ENCODE data around the gene HSPA1A.

Gene HSPA1A

GRCh38 chr6:31794294-31794865 lies 21.0 kb upstream of the HSPA1A start:
- no peak for TF ChIP-seq EZH2 (IDR thresholded peaks at IDR 0.05; ENCODE audit: borderline replicate concordance, low read length)
- TF ChIP-seq CTCF (IDR thresholded peaks at IDR 0.05; ENCODE audit: low read length), result no peak
- no peaks in the 10 kb centered on the region for H4K20me1 ChIP-seq (ENCODE audit: insufficient read depth, low read length)
- H3K4me2 ChIP-seq (ENCODE audit: low read length), result peak overlapping the region; percentile 81
- peak overlapping the region; percentile 11 for H3K27ac ChIP-seq (ENCODE audit: low read depth, low read length, poor library complexity, severe bottlenecking)
- no peaks in the 10 kb centered on the region for H3K9me3 ChIP-seq (ENCODE audit: low read length)
- H3K4me1 ChIP-seq (ENCODE audit: insufficient read depth, low read length, severe bottlenecking), result peaks cover 34% of the 10 kb centered on the region
- H3K79me2 ChIP-seq (ENCODE audit: insufficient read depth, low read length), result peaks cover 14% of the 10 kb centered on the region; the same call in 1 of the 2 replicates
- H3K27me3 ChIP-seq (ENCODE audit: insufficient read depth, low read length), result no peaks in the 10 kb centered on the region
- no peak overlapping the region for H2AFZ ChIP-seq (ENCODE audit: low read length)
- no peaks in the 10 kb centered on the region for H3K9me2 ChIP-seq (ENCODE audit: low read depth, low read length)
- H3F3A ChIP-seq (ENCODE audit: insufficient read depth, low read length), result 0 out of 2 replicates have a peak, but pooled peaks cover 6% of the 10 kb centered on the region
- peak overlapping the region; percentile 92 for H3K9ac ChIP-seq (ENCODE audit: low read length)
- H3K36me3 ChIP-seq (ENCODE audit: insufficient read depth, low read length), result peaks cover 39% of the 10 kb centered on the region
- peak overlapping the region; percentile 82 for H3K4me3 ChIP-seq (ENCODE audit: low read depth, low read length, poor library complexity, severe bottlenecking)

- H3K4me2 ChIP-seq (ENCODE audit: low read length), result peak overlapping the region; percentile 81
- H3K27ac ChIP-seq (ENCODE audit: low read depth, low read length, poor library complexity, severe bottlenecking), result peak overlapping the region; percentile 11
- H3K79me2 ChIP-seq (ENCODE audit: insufficient read depth, low read length), result peaks cover 14% of the 10 kb centered on the region; the same call in 1 of the 2 replicates
- TF ChIP-seq EZH2 (IDR thresholded peaks at IDR 0.05; ENCODE audit: borderline replicate concordance, low read length), result no peak
- no peak for TF ChIP-seq CTCF (IDR thresholded peaks at IDR 0.05; ENCODE audit: low read length)
- peak overlapping the region; percentile 82 for H3K4me3 ChIP-seq (ENCODE audit: low read depth, low read length, poor library complexity, severe bottlenecking)
- no peak overlapping the region for H2AFZ ChIP-seq (ENCODE audit: low read length)
- H3F3A ChIP-seq (ENCODE audit: insufficient read depth, low read length), result 0 out of 2 replicates have a peak, but pooled peaks cover 6% of the 10 kb centered on the region
- H3K9me3 ChIP-seq (ENCODE audit: low read length), result no peaks in the 10 kb centered on the region
- no peaks in the 10 kb centered on the region for H3K27me3 ChIP-seq (ENCODE audit: insufficient read depth, low read length)
- H4K20me1 ChIP-seq (ENCODE audit: insufficient read depth, low read length), result no peaks in the 10 kb centered on the region
- H3K4me1 ChIP-seq (ENCODE audit: insufficient read depth, low read length, severe bottlenecking), result peaks cover 29% of the 10 kb centered on the region
- no peaks in the 10 kb centered on the region for H3K9me2 ChIP-seq (ENCODE audit: low read depth, low read length)
- H3K36me3 ChIP-seq (ENCODE audit: insufficient read depth, low read length), result peaks cover 37% of the 10 kb centered on the region
- peak overlapping the region; percentile 92 for H3K9ac ChIP-seq (ENCODE audit: low read length)
These were observed 20.3 kb upstream of the HSPA1A start for GRCh38 chr6:31794866-31795615.

GRCh38 chr6:31795616-31796298 lies 19.6 kb upstream of the HSPA1A start, which contains the start of gene VARS1:
Gene VARS1 (minus strand): TSS chr6:31795752. CDS start chr6:31795217, 535 bp downstream.
- peaks cover 29% of the 10 kb centered on the region for H3K4me1 ChIP-seq (ENCODE audit: insufficient read depth, low read length, severe bottlenecking)
- peak within 1 kb of the TSS; percentile 92 for H3K9ac ChIP-seq (ENCODE audit: low read length)
- H3K27me3 ChIP-seq (ENCODE audit: insufficient read depth, low read length), result no peaks in the 10 kb centered on the region
- H3K36me3 ChIP-seq (ENCODE audit: insufficient read depth, low read length), result peaks cover 30% of the 10 kb centered on the region
- H3F3A ChIP-seq (ENCODE audit: insufficient read depth, low read length), result 0 out of 2 replicates have a peak, but pooled peaks cover 6% of the 10 kb centered on the region
- peaks cover 14% of the 10 kb centered on the region; the same call in 1 of the 2 replicates for H3K79me2 ChIP-seq (ENCODE audit: insufficient read depth, low read length)
- H3K27ac ChIP-seq (ENCODE audit: low read depth, low read length, poor library complexity, severe bottlenecking), result peak within 1 kb of the TSS; percentile 70
- H3K9me3 ChIP-seq (ENCODE audit: low read length), result no peaks in the 10 kb centered on the region
- TF ChIP-seq CTCF (IDR thresholded peaks at IDR 0.05; ENCODE audit: low read length), result peak; percentile 68
- no peak for TF ChIP-seq EZH2 (IDR thresholded peaks at IDR 0.05; ENCODE audit: borderline replicate concordance, low read length)
- no peak within 1 kb of the TSS for H2AFZ ChIP-seq (ENCODE audit: low read length)
- no peaks in the 10 kb centered on the region for H4K20me1 ChIP-seq (ENCODE audit: insufficient read depth, low read length)
- peak within 1 kb of the TSS; percentile 82 for H3K4me3 ChIP-seq (ENCODE audit: low read depth, low read length, poor library complexity, severe bottlenecking)
- peak within 1 kb of the TSS; percentile 81 for H3K4me2 ChIP-seq (ENCODE audit: low read length)
- no peaks in the 10 kb centered on the region for H3K9me2 ChIP-seq (ENCODE audit: low read depth, low read length)

Measured in OCI-LY1 (cell line).